Sigmoid colon (tissue), 3 donors: ENCODE results near the gene GNLY.

Source experiments
- POLR2A ChIP-seq, 2 donors: fragments of 450-650 bp; IDR thresholded peaks; one replicate each; pipeline ENCODE4 v1.6.1; 2016; ENCODE audit warnings: antibody characterized with exemption in 2 of 2, mild to moderate bottlenecking in 2 of 2, moderate library complexity in 2 of 2
- TF ChIP-seq, protein P1 (sequence below), 4 experiments: fragments of 450-650 bp in 3 of 4; fragments of 200-600 bp in 1 of 4; IDR thresholded peaks; one replicate each; pipeline ENCODE4 v1.5.1; 2016 to 2019; ENCODE audit warnings: antibody characterized with exemption in 4 of 4, mild to moderate bottlenecking in 3 of 4, moderate library complexity in 2 of 4

DNA sequence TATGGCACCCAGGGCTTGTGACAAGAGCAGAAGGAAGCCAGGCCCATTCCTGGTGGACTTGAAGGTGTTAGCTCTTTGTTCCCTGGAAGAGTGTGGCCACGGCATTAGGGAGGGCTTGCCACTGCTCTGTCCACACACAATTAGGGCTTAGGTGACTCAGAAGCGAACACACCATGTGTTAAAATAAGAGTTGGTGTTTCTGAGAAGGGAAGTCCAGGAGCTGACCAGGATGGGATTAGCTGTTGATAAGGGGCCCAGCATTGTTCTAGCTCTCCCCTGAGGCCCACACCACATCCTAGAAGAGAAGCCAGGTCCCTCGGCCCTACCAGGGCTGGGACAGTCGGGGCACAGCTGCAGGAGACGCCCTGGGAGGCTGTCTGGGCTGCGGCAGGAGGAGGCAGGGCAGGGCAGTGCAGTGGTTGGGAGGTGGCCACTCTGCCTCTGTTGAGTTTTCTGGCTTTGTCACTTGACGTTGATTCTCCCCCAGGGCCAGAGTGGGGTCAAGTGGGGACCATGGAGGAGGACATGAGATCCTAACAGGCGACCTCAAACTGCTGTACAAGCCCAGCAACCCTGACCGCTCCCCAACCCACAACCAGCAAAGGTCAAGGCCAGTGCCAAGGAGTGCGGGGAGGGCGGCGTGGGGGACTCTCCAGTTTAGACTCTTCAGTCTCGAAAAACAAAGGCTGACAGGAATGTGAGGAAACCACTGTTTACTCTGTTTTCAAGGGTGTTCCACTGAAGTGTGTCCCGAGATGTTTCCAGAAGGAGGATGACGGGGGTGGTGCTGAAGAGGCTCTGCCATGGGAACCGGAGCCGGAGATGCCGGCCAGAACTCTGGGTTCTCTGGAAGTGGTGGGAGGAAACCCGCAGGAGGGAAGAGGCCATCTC lies 16.8 kb downstream of the GNLY start:
- TF ChIP-seq, protein P1, sequence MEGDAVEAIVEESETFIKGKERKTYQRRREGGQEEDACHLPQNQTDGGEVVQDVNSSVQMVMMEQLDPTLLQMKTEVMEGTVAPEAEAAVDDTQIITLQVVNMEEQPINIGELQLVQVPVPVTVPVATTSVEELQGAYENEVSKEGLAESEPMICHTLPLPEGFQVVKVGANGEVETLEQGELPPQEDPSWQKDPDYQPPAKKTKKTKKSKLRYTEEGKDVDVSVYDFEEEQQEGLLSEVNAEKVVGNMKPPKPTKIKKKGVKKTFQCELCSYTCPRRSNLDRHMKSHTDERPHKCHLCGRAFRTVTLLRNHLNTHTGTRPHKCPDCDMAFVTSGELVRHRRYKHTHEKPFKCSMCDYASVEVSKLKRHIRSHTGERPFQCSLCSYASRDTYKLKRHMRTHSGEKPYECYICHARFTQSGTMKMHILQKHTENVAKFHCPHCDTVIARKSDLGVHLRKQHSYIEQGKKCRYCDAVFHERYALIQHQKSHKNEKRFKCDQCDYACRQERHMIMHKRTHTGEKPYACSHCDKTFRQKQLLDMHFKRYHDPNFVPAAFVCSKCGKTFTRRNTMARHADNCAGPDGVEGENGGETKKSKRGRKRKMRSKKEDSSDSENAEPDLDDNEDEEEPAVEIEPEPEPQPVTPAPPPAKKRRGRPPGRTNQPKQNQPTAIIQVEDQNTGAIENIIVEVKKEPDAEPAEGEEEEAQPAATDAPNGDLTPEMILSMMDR (IDR thresholded peaks at IDR 0.05), result no peak
- no peak for TF ChIP-seq POLR2A (IDR thresholded peaks at IDR 0.05)
